Tibial nerve (tissue), 4 donors: ENCODE measurements around the gene B4GALNT1. TPM values are rescaled to one million over a fixed set of nuclear protein-coding genes. Genes with fewer than 3 reads are reported as not detected.

Experiments
- DNase-seq, 2 donors: peaks; one replicate each; pipeline ENCODE4 v3.0.0-alpha.2; 2019; ENCODE audit warnings: low spot score in 2 of 2
- H3K27ac ChIP-seq, 4 donors: fragments of 200-600 bp; sonication (generic) in 3 of 4; one replicate each; pipeline ENCODE4 v1.5.1; 2017 to 2019; ENCODE audit warnings: mild to moderate bottlenecking in 1 of 4
- H3K27me3 ChIP-seq, 2 donors: fragments of 200-600 bp; sonication (generic) in 1 of 2; one replicate each; pipeline versions ENCODE4 v1.5.1 to v1.6.0; 2017 to 2019
- H3K36me3 ChIP-seq, 3 donors: fragments of 200-600 bp; sonication (generic); one replicate each; pipeline ENCODE4 v1.5.1; 2018 to 2019
- H3K4me1 ChIP-seq, 4 donors: fragments of 200-600 bp; sonication (generic) in 3 of 4; one replicate each; pipeline ENCODE4 v1.5.1; 2017 to 2019
- H3K4me3 ChIP-seq, 4 donors: fragments of 200-600 bp; sonication (generic) in 3 of 4; one replicate each; pipeline ENCODE4 v1.5.1; 2017 to 2019; ENCODE audit warnings: mild to moderate bottlenecking in 1 of 4, moderate library complexity in 1 of 4
- H3K9me3 ChIP-seq, 4 donors: fragments of 200-600 bp; sonication (generic) in 3 of 4; one replicate each; pipeline ENCODE4 v1.5.1; 2017 to 2019
- CTCF ChIP-seq, 5 experiments: fragments of 200-600 bp in 3 of 5; fragments of 450-650 bp in 2 of 5; sonication (generic) in 3 of 5; IDR thresholded peaks; one replicate each; pipeline ENCODE4 v1.5.1; 2016 to 2019; ENCODE audit warnings: antibody characterized with exemption in 5 of 5, mild to moderate bottlenecking in 3 of 5, moderate library complexity in 2 of 5
- EP300 ChIP-seq, 2 donors: sonication (generic); formaldehyde crosslinking; IDR thresholded peaks; one replicate each; pipeline ENCODE4 v1.6.1; 2017; ENCODE audit warnings: antibody characterized with exemption in 2 of 2, mild to moderate bottlenecking in 1 of 2
- POLR2A ChIP-seq, 2 donors: fragments of 450-650 bp; IDR thresholded peaks; one replicate each; pipeline ENCODE4 v1.6.1; 2017; ENCODE audit warnings: antibody characterized with exemption in 2 of 2, mild to moderate bottlenecking in 2 of 2, moderate library complexity in 2 of 2
- WGBS, 2 donors: methylation state at CpG; one replicate each; pipeline ENCODE4 v1.1.5; 2018; 5-methylcytosine and 5-hydroxymethylcytosine counted together
- total RNA-seq, 4 donors: library from RNA; depleted of rRNA; stranded (reverse); fragments of >200 nt; gene quantifications; one replicate each; pipeline ENCODE4 v1.1.0, GENCODE V29; 2016

The B4GALNT1 gene
- total RNA-seq, 4 donors from 2014 or later: 14.5 to 43.8 (median 16.8) TPM

GRCh38 chr12:57602544-57602943 is 30.5 kb downstream of the B4GALNT1 start:
- DNase-seq: no peak
- H3K27ac ChIP-seq: no peak overlapping the region
- no peaks in the 10 kb centered on the region for H3K27me3 ChIP-seq
- TF ChIP-seq POLR2A (IDR thresholded peaks at IDR 0.05): no peak
- no peak for TF ChIP-seq EP300 (IDR thresholded peaks at IDR 0.05)
- TF ChIP-seq CTCF (IDR thresholded peaks at IDR 0.05): no peak
- H3K9me3 ChIP-seq: no peaks in the 10 kb centered on the region
- peaks cover 0 to 40% (median 9%) of the 10 kb centered on the region in 4 donors for H3K4me1 ChIP-seq
- peaks cover 0 to 57% (median 0%) of the 10 kb centered on the region in 3 donors for H3K36me3 ChIP-seq
- no peak overlapping the region for H3K4me3 ChIP-seq

DNA sequence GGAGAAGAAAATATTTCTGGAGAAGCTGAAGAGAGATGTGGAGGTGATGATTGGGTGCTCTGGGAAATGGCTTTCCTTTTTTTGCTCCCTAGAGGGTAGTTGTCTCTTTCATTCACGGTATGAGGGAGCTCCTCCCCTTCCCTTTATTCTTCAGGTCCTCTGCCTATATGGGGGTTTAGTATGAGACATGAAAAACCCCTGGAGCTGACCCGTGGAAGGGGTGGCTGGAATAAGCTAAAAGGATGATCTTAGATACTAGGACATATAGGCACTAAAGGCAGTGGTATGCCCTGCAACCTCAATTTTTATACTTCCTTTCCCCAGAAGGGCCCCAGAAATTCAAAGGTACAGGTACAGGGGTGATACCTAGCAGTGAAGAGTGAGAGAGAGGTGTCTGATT is 32.6 kb downstream of the B4GALNT1 start:
- 58 to 67% methylated on average over 2 of the region's 2 CpGs for WGBS, 2 donors
- Histone ChIP-seq H3K4me3 (no peak overlapping the region), H3K36me3 (peaks cover 0 to 63% (median 0%) of the 10 kb centered on the region in 3 donors), H3K4me1 (peaks cover 0 to 18% (median 4%) of the 10 kb centered on the region in 4 donors), H3K27me3 (no peaks in the 10 kb centered on the region), H3K27ac (no peak overlapping the region), H3K9me3 (no peaks in the 10 kb centered on the region)
- DNase-seq: no peak
- TF ChIP-seq EP300 (IDR thresholded peaks at IDR 0.05) (no peak), CTCF (IDR thresholded peaks at IDR 0.05) (no peak), POLR2A (IDR thresholded peaks at IDR 0.05) (no peak)

GRCh38 chr12:57593187-57593586 is 39.8 kb downstream of the B4GALNT1 start:
- Histone ChIP-seq H3K36me3 (peaks cover 0 to 37% (median 0%) of the 10 kb centered on the region in 3 donors), H3K9me3 (no peaks in the 10 kb centered on the region), H3K27ac (no peak overlapping the region), H3K27me3 (no peaks in the 10 kb centered on the region), H3K4me1 (peaks cover 0 to 25% (median 9%) of the 10 kb centered on the region in 4 donors), H3K4me3 (no peak overlapping the region)
- DNase-seq: no peak
- no peak for TF ChIP-seq POLR2A (IDR thresholded peaks at IDR 0.05)
- no peak for TF ChIP-seq EP300 (IDR thresholded peaks at IDR 0.05)
- TF ChIP-seq CTCF (IDR thresholded peaks at IDR 0.05): no peak
- WGBS, 2 donors: 76 to 78% methylated on average over 4 of the region's 4 CpGs

DNA sequence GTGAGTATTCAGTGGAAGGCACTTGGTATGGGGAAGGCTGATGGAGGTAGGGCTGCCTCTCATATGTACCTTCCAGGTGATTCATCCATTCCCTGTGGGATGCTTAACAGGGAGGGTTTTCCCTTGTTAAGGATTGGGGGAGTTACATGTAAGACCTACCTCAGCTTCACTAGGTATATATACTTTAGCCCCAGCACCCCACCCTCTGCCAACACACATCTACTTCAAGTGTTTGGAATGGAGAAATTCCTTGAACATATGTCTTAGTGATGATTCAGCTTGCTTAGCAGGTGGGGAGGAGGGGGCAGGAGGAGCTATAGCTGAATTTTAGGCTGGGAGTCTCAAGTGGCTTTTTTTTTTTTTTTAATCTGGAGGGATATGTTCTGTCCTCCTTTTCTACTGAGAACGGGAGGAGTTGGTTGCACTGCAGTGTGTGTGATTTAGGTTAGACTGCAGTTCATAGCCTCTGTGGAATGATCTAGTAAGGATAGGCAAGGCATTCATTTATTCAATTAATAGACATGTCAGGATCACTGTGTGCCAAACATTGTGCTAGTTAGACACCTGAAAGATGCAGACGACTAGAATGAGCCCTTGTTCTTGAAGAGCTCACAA is 40.3 kb downstream of the B4GALNT1 start:
- no peak overlapping the region for H3K27ac ChIP-seq
- no peak for DNase-seq
- no peaks in the 10 kb centered on the region for H3K27me3 ChIP-seq
- peaks cover 0 to 31% (median 0%) of the 10 kb centered on the region in 3 donors for H3K36me3 ChIP-seq
- H3K9me3 ChIP-seq: no peaks in the 10 kb centered on the region
- peaks cover 0 to 25% (median 9%) of the 10 kb centered on the region in 4 donors for H3K4me1 ChIP-seq
- WGBS, 2 donors: 64 to 70% methylated on average over 2 of the region's 2 CpGs
- no peak overlapping the region for H3K4me3 ChIP-seq
- TF ChIP-seq EP300 (IDR thresholded peaks at IDR 0.05) (no peak), POLR2A (IDR thresholded peaks at IDR 0.05) (no peak), CTCF (IDR thresholded peaks at IDR 0.05) (no peak)

DNA sequence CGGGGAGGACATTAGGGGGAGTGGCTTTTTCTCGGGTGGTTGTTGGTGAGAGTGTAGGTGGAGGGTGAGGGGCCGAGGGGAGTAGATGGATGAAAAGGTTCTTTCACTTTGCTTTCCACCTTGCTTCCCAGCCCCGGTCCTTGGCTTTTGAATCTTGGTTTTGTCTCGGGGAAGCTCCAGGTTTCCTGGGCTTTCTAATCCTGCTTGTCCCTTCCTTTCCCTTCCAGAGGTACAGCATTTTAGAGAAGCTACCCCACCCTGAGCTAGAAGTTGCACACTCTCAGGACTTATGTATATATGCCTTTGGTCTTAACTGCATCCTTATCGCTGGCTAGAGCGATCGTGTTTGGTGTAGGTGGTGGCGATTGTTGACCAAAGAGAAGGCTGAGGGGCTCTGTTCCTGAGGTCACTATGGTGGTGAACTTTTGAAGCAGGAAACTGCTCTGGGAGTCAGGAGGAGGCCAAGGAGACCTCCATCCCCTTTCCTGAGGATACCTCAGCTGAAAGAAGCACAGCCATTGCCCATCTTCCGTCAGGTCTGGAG is 41.1 kb downstream of the B4GALNT1 start:
- peak overlapping the region; percentile 70 to 91 (median 82) for H3K4me3 ChIP-seq
- DNase-seq: no peak
- no peaks in the 10 kb centered on the region for H3K27me3 ChIP-seq
- WGBS, 2 donors: 43 to 44% methylated on average over 10 of the region's 10 CpGs
- peaks cover 0 to 26% (median 0%) of the 10 kb centered on the region in 3 donors for H3K36me3 ChIP-seq
- TF ChIP-seq EP300 (IDR thresholded peaks at IDR 0.05): no peak
- no peak for TF ChIP-seq CTCF (IDR thresholded peaks at IDR 0.05)
- TF ChIP-seq POLR2A (IDR thresholded peaks at IDR 0.05): no peak
- H3K4me1 ChIP-seq: peaks cover 0 to 25% (median 9%) of the 10 kb centered on the region in 4 donors
- no peaks in the 10 kb centered on the region for H3K9me3 ChIP-seq
- H3K27ac ChIP-seq: peak overlapping the region in 3 of 4 donors; percentile 83 to 90 (median 88)
